Endothelial cell (in vitro differentiated cells): ENCODE measurements around the gene SIRT2. TPM values are rescaled to one million over a fixed set of nuclear protein-coding genes. Genes with fewer than 3 reads are reported as not detected.
A peak's percentile ranks its signal among the peaks of the same experiment; 100 is the strongest.

Experiments
- DNase-seq: peaks from one replicate; pipeline ENCODE4 v3.0.0; 2021; ENCODE audit warnings: low spot score
- H3K27ac Mint-ChIP-seq: one replicate; pipeline ENCODE4 v1.8.0; 2021; ENCODE audit warnings: mixed read lengths, inconsistent platforms; ENCODE audit not compliant: unreplicated experiment
- H3K27me3 Mint-ChIP-seq: one replicate; pipeline ENCODE4 v1.8.0; 2021; ENCODE audit warnings: mild to moderate bottlenecking, moderate library complexity, mixed read lengths, inconsistent platforms; ENCODE audit not compliant: unreplicated experiment
- H3K36me3 Mint-ChIP-seq: one replicate; pipeline ENCODE4 v1.8.0; 2021; ENCODE audit warnings: mild to moderate bottlenecking, low read depth, mixed read lengths, inconsistent platforms; ENCODE audit not compliant: unreplicated experiment
- H3K4me1 Mint-ChIP-seq: one replicate; pipeline ENCODE4 v1.8.0; 2021; ENCODE audit warnings: mild to moderate bottlenecking, mixed read lengths, inconsistent platforms; ENCODE audit not compliant: unreplicated experiment
- H3K4me3 Mint-ChIP-seq: one replicate; pipeline ENCODE4 v1.8.0; 2021; ENCODE audit warnings: mild to moderate bottlenecking, mixed read lengths, inconsistent platforms; ENCODE audit not compliant: unreplicated experiment
- H3K9me3 Mint-ChIP-seq: one replicate; pipeline ENCODE4 v1.8.0; 2021; ENCODE audit warnings: mixed read lengths, inconsistent platforms; ENCODE audit not compliant: unreplicated experiment
- CTCF ChIP-seq: fragments of 200-600 bp; sonication (generic); IDR thresholded peaks from one replicate; pipeline ENCODE4 v1.5.0; 2021; ENCODE audit warnings: antibody characterized with exemption; ENCODE audit not compliant: unreplicated experiment
- total RNA-seq: library from RNA; stranded (reverse); fragmentation: NEBNext Ultra II Directional; extraction: Animal tissue kit (Norgen Biotek cat#: 25700); gene quantifications from one replicate; pipeline ENCODE4 v1.2.1, GENCODE V29; 2021; ENCODE audit not compliant: unreplicated experiment

SIRT2 gene
- total RNA-seq, 1 donor from 2014 or later, result 45.9 TPM

DNA sequence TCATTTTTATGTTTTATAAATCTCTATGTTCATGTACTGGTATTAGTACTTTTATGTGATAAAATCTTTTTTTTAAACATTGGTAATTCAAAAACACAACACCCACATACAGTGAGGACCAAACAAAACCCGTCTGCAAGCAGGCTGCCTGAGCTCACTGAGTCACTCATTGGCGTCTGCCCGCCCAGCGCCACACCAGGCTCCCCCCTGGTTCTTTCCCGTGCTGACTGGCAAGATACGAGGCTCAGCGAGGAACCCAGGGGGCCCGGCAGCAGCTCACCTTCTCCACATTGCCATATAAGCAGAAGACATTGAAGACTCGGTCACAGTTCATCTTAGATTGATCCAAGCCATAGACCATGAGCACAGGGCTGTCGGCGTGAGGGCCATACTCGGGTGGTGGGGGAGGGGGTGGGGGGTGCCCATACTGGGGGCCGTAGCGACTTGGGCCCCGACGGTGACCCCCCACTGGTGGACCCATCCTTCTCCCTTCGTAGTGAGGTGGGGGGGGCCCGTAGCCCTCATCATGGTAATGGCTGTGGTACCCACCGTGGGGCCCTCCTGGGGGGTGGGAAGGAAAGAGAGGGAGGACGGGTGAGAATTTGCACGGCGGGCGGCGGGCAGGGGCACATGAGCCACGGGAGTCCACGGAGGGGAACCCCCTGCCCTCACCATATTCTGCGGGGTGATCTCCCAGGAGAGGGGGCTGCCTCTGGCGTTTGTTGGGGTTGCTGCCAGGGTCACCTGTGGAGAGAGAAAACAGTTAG, 59.4 kb downstream of the SIRT2 start:
- H3K36me3 Mint-ChIP-seq, result peaks cover 66% of the 10 kb centered on the region
- no peak for TF ChIP-seq CTCF
- no peaks in the 10 kb centered on the region for H3K9me3 Mint-ChIP-seq
- no peak overlapping the region for H3K4me3 Mint-ChIP-seq
- no peak for DNase-seq
- no peaks in the 10 kb centered on the region for H3K4me1 Mint-ChIP-seq
- H3K27ac Mint-ChIP-seq, result peak overlapping the region; percentile 52
- peaks cover 3% of the 10 kb centered on the region for H3K27me3 Mint-ChIP-seq

DNA sequence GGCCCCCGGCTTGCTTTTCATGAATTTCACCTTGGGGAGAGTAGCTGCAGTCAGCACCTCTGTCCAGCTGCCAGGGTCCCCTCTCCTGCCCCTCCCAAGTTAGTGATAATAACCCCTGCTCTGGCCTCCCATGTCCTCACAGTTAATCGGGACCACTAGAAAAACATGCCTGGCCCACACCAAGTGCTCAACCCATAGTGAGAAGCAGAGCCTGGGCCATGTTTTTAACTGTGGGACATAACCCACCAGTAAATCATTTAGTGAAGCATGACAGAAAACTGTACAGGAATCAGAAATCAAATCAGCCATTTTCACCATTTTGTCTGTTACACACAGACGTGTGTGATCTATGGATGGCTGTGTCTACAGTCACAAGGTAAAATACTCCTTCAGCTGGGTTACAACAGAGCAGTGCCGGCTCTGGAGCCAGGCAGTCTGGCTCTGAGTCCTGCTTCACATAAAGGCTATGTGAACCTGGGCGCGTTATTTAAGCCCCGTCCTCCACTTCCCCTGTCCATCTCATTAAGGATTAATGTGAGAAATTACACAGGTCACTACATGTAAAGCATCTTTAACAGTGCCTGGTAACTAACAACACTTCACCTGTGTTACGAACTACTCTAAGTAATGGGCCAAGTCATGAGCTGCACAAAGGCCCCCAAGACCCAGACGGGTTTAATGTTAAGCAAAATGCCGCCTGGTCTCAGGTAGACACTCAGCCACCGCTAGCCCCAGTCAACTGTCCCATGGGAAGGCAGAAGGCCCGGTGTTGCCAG, 60.2 kb downstream of the SIRT2 start:
- Mint-ChIP-seq H3K9me3 (no peaks in the 10 kb centered on the region), H3K27me3 (peaks cover 3% of the 10 kb centered on the region), H3K27ac (no peak overlapping the region), H3K4me1 (no peaks in the 10 kb centered on the region), H3K4me3 (peak overlapping the region; percentile 66), H3K36me3 (peaks cover 61% of the 10 kb centered on the region)
- no peak for TF ChIP-seq CTCF
- no peak for DNase-seq

DNA sequence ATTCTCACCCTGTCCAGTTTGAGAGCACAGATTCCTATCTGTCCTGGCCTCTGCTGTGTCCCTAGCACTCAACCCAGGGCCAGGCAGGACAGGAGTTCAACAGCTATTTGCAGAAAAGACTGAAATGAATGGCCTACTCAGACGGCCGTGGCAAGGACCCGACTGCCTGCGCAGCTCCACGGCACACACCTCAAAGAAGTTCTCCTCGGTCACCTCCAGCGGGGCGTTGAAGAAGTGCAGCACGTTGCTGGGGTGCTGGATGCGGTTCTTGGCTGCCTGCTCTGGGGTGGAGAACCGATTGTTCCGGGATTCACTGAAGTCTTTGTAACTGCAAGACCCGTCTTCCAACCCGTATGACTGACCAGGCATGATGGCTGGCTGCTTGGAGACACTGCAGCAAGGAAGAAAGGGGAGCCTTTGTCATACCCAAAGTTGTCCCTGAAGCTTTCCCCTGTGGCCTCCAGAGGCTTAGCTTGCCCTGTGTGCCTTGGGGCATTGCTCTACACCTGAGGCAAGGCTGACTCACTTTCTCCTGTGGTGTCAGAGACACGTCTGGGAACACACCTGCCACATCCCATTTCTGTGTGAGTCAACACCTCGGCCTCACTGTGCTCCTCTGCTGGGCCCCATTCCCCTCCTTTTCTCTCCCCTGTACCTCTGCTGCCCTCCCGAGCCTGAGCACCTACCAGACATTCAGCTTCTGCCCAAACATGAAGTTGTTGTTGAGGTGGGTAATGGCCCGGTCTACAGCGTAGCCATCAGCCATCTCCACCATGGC, 61.0 kb downstream of the SIRT2 start:
- Mint-ChIP-seq H3K36me3 (peaks cover 53% of the 10 kb centered on the region), H3K4me1 (no peaks in the 10 kb centered on the region), H3K27ac (no peak overlapping the region), H3K27me3 (peaks cover 3% of the 10 kb centered on the region), H3K4me3 (no peak overlapping the region), H3K9me3 (no peaks in the 10 kb centered on the region)
- TF ChIP-seq CTCF, result no peak
- DNase-seq, result no peak

DNA sequence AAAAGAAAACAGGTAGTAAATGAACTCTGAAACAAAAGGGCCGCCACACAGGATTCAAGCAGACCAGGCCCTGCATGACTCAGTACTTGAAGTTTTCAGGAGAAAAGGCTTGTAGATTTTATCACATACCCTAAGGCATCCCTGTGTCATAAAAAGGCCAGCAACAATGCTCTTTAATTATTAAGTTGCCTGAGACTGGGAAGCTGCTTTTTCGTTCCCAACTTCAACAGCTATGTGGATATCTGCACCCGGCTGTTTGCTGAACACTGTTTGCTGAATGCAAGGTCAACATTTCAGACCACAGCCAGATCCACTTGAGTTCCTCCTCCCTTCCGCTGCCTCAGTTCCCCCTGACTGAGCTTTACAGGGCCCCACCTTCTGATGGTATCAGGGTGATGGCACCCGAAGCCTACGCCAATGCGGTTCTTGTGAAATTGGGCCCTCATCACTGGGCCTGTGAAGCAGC, 61.7 kb downstream of the SIRT2 start:
- DNase-seq, result no peak
- peaks cover 3% of the 10 kb centered on the region for H3K27me3 Mint-ChIP-seq
- H3K4me1 Mint-ChIP-seq, result no peaks in the 10 kb centered on the region
- no peak overlapping the region for H3K4me3 Mint-ChIP-seq
- no peak overlapping the region for H3K27ac Mint-ChIP-seq
- H3K9me3 Mint-ChIP-seq, result no peaks in the 10 kb centered on the region
- peaks cover 46% of the 10 kb centered on the region for H3K36me3 Mint-ChIP-seq
- no peak for TF ChIP-seq CTCF
